ENCODE data around the gene GABBR2. TPM values are rescaled to one million over a fixed set of nuclear protein-coding genes. Genes with fewer than 3 reads are reported as not detected.

The GABBR2 gene
- total RNA-seq, 1 donor from 2014 or later: 0.74 TPM

- no peaks in the 10 kb centered on the region for H3K9me3 Mint-ChIP-seq
- H3K27ac Mint-ChIP-seq: no peak overlapping the region
- H3K36me3 Mint-ChIP-seq: no peaks in the 10 kb centered on the region
- H3K27me3 Mint-ChIP-seq (ENCODE audit: low read depth): peaks cover 6% of the 10 kb centered on the region
- no peak overlapping the region for H3K4me3 Mint-ChIP-seq
- no peak for TF ChIP-seq CTCF (IDR thresholded peaks at IDR 0.05; ENCODE audit: unreplicated experiment)
- DNase-seq (ENCODE audit: low spot score in 2 of 2, unreplicated experiment in 2 of 2): no peak
- H3K4me1 Mint-ChIP-seq: no peaks in the 10 kb centered on the region
Observed at GRCh38 chr9:98559561-98559960, 149.2 kb downstream of the GABBR2 start.

GRCh38 chr9:98558575-98558974, 150.2 kb downstream of the GABBR2 start:
- H3K36me3 Mint-ChIP-seq: no peaks in the 10 kb centered on the region
- H3K9me3 Mint-ChIP-seq: no peaks in the 10 kb centered on the region
- H3K27ac Mint-ChIP-seq: no peak overlapping the region
- TF ChIP-seq CTCF (IDR thresholded peaks at IDR 0.05; ENCODE audit: unreplicated experiment): no peak
- no peak for DNase-seq (ENCODE audit: low spot score in 2 of 2, unreplicated experiment in 2 of 2)
- H3K4me3 Mint-ChIP-seq: no peak overlapping the region
- no peaks in the 10 kb centered on the region for H3K4me1 Mint-ChIP-seq
- H3K27me3 Mint-ChIP-seq (ENCODE audit: low read depth): peaks cover 6% of the 10 kb centered on the region

GRCh38 chr9:98556511-98556910, 152.2 kb downstream of the GABBR2 start:
- no peak overlapping the region for H3K4me3 Mint-ChIP-seq
- H3K4me1 Mint-ChIP-seq: peaks cover 10% of the 10 kb centered on the region
- H3K27ac Mint-ChIP-seq: no peak overlapping the region
- DNase-seq (ENCODE audit: low spot score in 2 of 2, unreplicated experiment in 2 of 2): no peak
- H3K36me3 Mint-ChIP-seq: no peaks in the 10 kb centered on the region
- no peaks in the 10 kb centered on the region for H3K9me3 Mint-ChIP-seq
- peaks cover 6% of the 10 kb centered on the region for H3K27me3 Mint-ChIP-seq (ENCODE audit: low read depth)
- TF ChIP-seq CTCF (IDR thresholded peaks at IDR 0.05; ENCODE audit: unreplicated experiment): no peak

- H3K9me3 Mint-ChIP-seq: no peaks in the 10 kb centered on the region
- no peaks in the 10 kb centered on the region for H3K36me3 Mint-ChIP-seq
- no peak for TF ChIP-seq CTCF (IDR thresholded peaks at IDR 0.05; ENCODE audit: unreplicated experiment)
- peaks cover 6% of the 10 kb centered on the region for H3K27me3 Mint-ChIP-seq (ENCODE audit: low read depth)
- H3K27ac Mint-ChIP-seq: no peak overlapping the region
- no peak overlapping the region for H3K4me3 Mint-ChIP-seq
- DNase-seq (ENCODE audit: low spot score in 2 of 2, unreplicated experiment in 2 of 2): no peak
- H3K4me1 Mint-ChIP-seq: peaks cover 13% of the 10 kb centered on the region
Observed at GRCh38 chr9:98555651-98556465, 152.9 kb downstream of the GABBR2 start.

GRCh38 chr9:98554752-98555151, 154.0 kb downstream of the GABBR2 start:
- Mint-ChIP-seq H3K27me3 (ENCODE audit: low read depth) (peaks cover 6% of the 10 kb centered on the region), H3K4me3 (no peak overlapping the region), H3K27ac (no peak overlapping the region), H3K4me1 (peaks cover 13% of the 10 kb centered on the region), H3K36me3 (no peaks in the 10 kb centered on the region), H3K9me3 (no peaks in the 10 kb centered on the region)
- no peak for DNase-seq (ENCODE audit: low spot score in 2 of 2, unreplicated experiment in 2 of 2)
- no peak for TF ChIP-seq CTCF (IDR thresholded peaks at IDR 0.05; ENCODE audit: unreplicated experiment)

All from mesothelial cell of epicardium (in vitro differentiated cells).